ENCODE measurements around the gene SLC7A1. TPM values are rescaled to one million over a fixed set of nuclear protein-coding genes. Genes with fewer than 3 reads are reported as not detected.
A peak's percentile ranks its signal among the peaks of the same experiment; 100 is the strongest.
"Not testable (repeated sequence)": the region's sequence is repeated elsewhere in the genome, so short reads cannot be mapped to it uniquely, and the experiment has no call there.

SLC7A1 gene
- total RNA-seq, result 18.0 and 26.6 TPM in 2 replicates
- polyA plus RNA-seq, result 15.4 and 20.5 TPM in 2 replicates
- polyA plus RNA-seq (2012), result 21.2 and 23.7 TPM in 2 replicates
- 83.6 and 99.7 TPM in 2 replicates for polyA minus RNA-seq (ENCODE audit: low replicate concordance)

DNA sequence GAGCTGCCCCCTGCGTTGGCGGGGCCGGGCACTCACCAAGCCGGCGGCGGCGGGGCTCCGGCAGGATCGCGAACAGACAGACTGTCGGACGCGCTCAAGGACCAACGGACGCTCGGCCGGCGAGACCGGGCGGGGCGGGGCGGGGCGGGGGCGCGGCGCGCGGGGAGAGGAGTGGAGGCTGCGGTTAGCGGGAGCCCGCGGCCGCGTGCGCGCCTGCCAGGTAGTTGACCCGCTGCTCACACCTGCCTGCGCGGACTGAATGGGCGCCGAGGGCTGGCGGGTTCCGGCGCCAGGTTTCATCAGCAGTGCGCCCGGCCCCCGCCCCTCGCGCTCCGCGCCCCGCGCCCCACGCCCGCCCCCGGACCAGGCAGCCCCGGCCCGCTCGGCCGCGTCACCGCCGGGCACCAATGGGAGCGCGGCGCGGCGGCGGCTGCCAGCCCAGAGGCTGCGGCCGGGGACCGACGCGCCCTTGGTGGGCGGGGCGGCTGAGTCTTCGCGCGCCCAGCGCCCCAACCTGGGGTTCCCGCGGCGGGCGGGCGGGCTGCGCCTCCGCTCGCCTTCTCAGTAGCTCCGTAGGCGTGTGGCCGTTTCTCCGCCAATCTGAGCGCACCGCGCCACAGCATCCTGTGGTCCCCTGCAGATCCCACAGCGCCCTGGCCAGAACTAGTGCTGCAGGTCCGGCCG, at the start of gene SLC7A1:
TSS of gene SLC7A1 (minus strand) at position 309 of the 684 bp plus-strand sequence. CDS start 59,500 bp downstream, outside the sequence.
- Histone ChIP-seq H3K4me3 (replicated peaks in 1 of 4; ENCODE audit: control extremely low read depth in 1 of 4, insufficient read depth in 1 of 4, low read depth in 3 of 4, low read length in 4 of 4) (peak within 1 kb of the TSS; percentile 45 to 91 (median 71)), H4K20me1 (ENCODE audit: control insufficient read depth, extremely low read depth, insufficient read depth, low read length) (no peaks in the 10 kb centered on the region), H3K79me2 (ENCODE audit: control insufficient read depth, insufficient read depth, low read length) (peaks cover 43% of the 10 kb centered on the region), H3K9me3 (ENCODE audit: control insufficient read depth, insufficient read depth, low read depth, low read length) (no peaks in the 10 kb centered on the region), H3K9ac (ENCODE audit: insufficient read depth, low read length) (peak within 1 kb of the TSS; percentile 96), H2AFZ (ENCODE audit: low read length) (peak within 1 kb of the TSS; percentile 38), H3K27me3 (ENCODE audit: control insufficient read depth, insufficient read depth, low read length) (no peaks in the 10 kb centered on the region), H3K36me3 (ENCODE audit: control insufficient read depth, insufficient read depth, low read length) (no peaks in the 10 kb centered on the region), H3K4me1 (ENCODE audit: control insufficient read depth, extremely low read depth, insufficient read depth, low read length) (peaks cover 12% of the 10 kb centered on the region), H3K27ac (ENCODE audit: insufficient read depth, low read length) (peak within 1 kb of the TSS; percentile 86), H3K4me2 (ENCODE audit: extremely low read depth, insufficient read depth, low read length) (peak within 1 kb of the TSS; percentile 79)
- TF ChIP-seq EZH2 (IDR thresholded peaks at IDR 0.05; ENCODE audit: low read length, missing control alignments), result no peak
- TF ChIP-seq CTCF (conservative IDR thresholded peaks at IDR 0.05 in 1 of 2, IDR thresholded peaks at IDR 0.05 in 1 of 2; ENCODE audit: low read depth in 1 of 2, low read length in 2 of 2), result no peak
- peak; percentile 67 to 85 for DNase-seq (ENCODE audit: low read depth in 2 of 2)

GRCh38 chr13:29640665-29641064, 45.2 kb upstream of the SLC7A1 start:
- Histone ChIP-seq H3K79me2 (ENCODE audit: control insufficient read depth, insufficient read depth, low read length) (no peaks in the 10 kb centered on the region), H2AFZ (ENCODE audit: low read length) (no peak overlapping the region), H3K4me3 (replicated peaks in 1 of 4; ENCODE audit: control extremely low read depth in 1 of 4, insufficient read depth in 1 of 4, low read depth in 3 of 4, low read length in 4 of 4) (no peak overlapping the region)

DNA sequence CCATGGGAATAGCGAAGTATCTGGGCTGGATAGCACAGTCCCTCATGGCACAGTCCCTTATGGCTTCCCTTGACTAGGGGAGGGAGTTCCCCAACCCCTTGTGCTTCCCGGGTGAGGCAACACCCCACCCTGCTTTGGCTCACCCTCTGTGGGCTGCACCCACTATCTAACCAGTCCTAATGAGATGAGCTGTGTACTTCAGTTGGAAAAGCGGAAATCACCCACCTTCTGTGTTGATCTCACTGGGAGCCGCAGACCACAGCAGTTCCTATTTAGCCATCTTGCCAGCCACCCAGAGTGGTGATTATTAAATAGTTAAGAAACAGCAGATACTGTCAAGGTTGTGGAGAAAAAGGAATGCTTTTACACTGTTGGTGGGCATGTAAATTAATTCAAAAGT, 41.3 kb upstream of the SLC7A1 start:
- not testable (repeated sequence) for DNase-seq (ENCODE audit: low read depth in 2 of 2); H3K79me2 ChIP-seq (ENCODE audit: control insufficient read depth, insufficient read depth, low read length); H3K27ac ChIP-seq (ENCODE audit: insufficient read depth, low read length); H3K9ac ChIP-seq (ENCODE audit: insufficient read depth, low read length); H3K9me3 ChIP-seq (ENCODE audit: control insufficient read depth, insufficient read depth, low read depth, low read length); H2AFZ ChIP-seq (ENCODE audit: low read length); H3K27me3 ChIP-seq (ENCODE audit: control insufficient read depth, insufficient read depth, low read length); H4K20me1 ChIP-seq (ENCODE audit: control insufficient read depth, extremely low read depth, insufficient read depth, low read length); H3K4me1 ChIP-seq (ENCODE audit: control insufficient read depth, extremely low read depth, insufficient read depth, low read length); H3K36me3 ChIP-seq (ENCODE audit: control insufficient read depth, insufficient read depth, low read length); H3K4me3 ChIP-seq (replicated peaks in 1 of 4; ENCODE audit: control extremely low read depth in 1 of 4, insufficient read depth in 1 of 4, low read depth in 3 of 4, low read length in 4 of 4); H3K4me2 ChIP-seq (ENCODE audit: extremely low read depth, insufficient read depth, low read length)

More at GRCh38 chr13:29640665-29641064, 45.2 kb upstream of the SLC7A1 start:
- Histone ChIP-seq H3K9ac (ENCODE audit: insufficient read depth, low read length) (no peak overlapping the region), H3K4me2 (ENCODE audit: extremely low read depth, insufficient read depth, low read length) (no peak overlapping the region), H3K27ac (ENCODE audit: insufficient read depth, low read length) (no peak overlapping the region), H3K4me1 (ENCODE audit: control insufficient read depth, extremely low read depth, insufficient read depth, low read length) (no peaks in the 10 kb centered on the region), H3K36me3 (ENCODE audit: control insufficient read depth, insufficient read depth, low read length) (no peaks in the 10 kb centered on the region), H4K20me1 (ENCODE audit: control insufficient read depth, extremely low read depth, insufficient read depth, low read length) (no peaks in the 10 kb centered on the region), H3K27me3 (ENCODE audit: control insufficient read depth, insufficient read depth, low read length) (no peaks in the 10 kb centered on the region), H3K9me3 (ENCODE audit: control insufficient read depth, insufficient read depth, low read depth, low read length) (no peaks in the 10 kb centered on the region)
- TF ChIP-seq EZH2 (IDR thresholded peaks at IDR 0.05; ENCODE audit: low read length, missing control alignments), result no peak
- no peak for TF ChIP-seq CTCF (conservative IDR thresholded peaks at IDR 0.05 in 1 of 2, IDR thresholded peaks at IDR 0.05 in 1 of 2; ENCODE audit: low read depth in 1 of 2, low read length in 2 of 2)
- DNase-seq (ENCODE audit: low read depth in 2 of 2), result no peak

All from fibroblast of lung (primary cell).